HEK293 (cell line): ENCODE measurements around the gene IPO11.

Experiments used
- CTCF ChIA-PET: fragments of 350-600 bp; formaldehyde crosslinking; extraction: SDS; loops from one replicate; lab custom pipeline; 2021; ENCODE audit warnings: antibody characterized with exemption; lab: Yijun Ruan, JAX
- POLR2A ChIA-PET: fragments of 300-600 bp; formaldehyde crosslinking; extraction: SDS; loops from one replicate; lab custom pipeline; 2020; ENCODE audit warnings: antibody characterized with exemption, inconsistent platforms; lab: Yijun Ruan, JAX
- H3K27ac ChIP-seq: fragments of 200-500 bp; sonication (Bioruptor generic); 2 replicates; pipeline ENCODE4 v1.5.1; 2014; ENCODE audit warnings: low read depth, low read length, control low read depth, inconsistent platforms; ENCODE audit errors: extremely low read depth
- H3K36me3 ChIP-seq, 2 experiments: fragments of 200-500 bp in 1 of 2; sonication (Bioruptor generic) in 1 of 2; 1 replicate in 1 of 2; 2 replicates in 1 of 2; pipeline ENCODE4 v1.5.1; 2014 to 2017; ENCODE audit warnings: inconsistent platforms in 2 of 2, low read length in 2 of 2; ENCODE audit not compliant: control insufficient read depth in 2 of 2, insufficient read depth in 1 of 2
- H3K4me1 ChIP-seq: fragments of 200-500 bp; sonication (Bioruptor generic); 2 replicates; pipeline ENCODE4 v1.5.1; 2014; ENCODE audit warnings: mild to moderate bottlenecking, low read length, inconsistent platforms; ENCODE audit not compliant: control insufficient read depth, insufficient read depth
- H3K4me3 ChIP-seq: 2 replicates; pipeline ENCODE4 v1.5.1; 2011; ENCODE audit warnings: low read depth, mild to moderate bottlenecking, control low read depth, low read length, moderate library complexity
- H3K9me3 ChIP-seq: fragments of 200-500 bp; sonication (Bioruptor generic); 2 replicates; pipeline ENCODE4 v1.5.1; 2014; ENCODE audit warnings: low read depth, low read length, inconsistent platforms; ENCODE audit not compliant: control insufficient read depth, insufficient read depth
- BCL11B ChIP-seq: fragments of 450-650 bp; formaldehyde crosslinking; IDR thresholded peaks from 2 replicates; pipeline ENCODE4 v1.5.1; 2016; ENCODE audit warnings: low read depth, missing biosample characterization, missing genetic modification characterization
- GLIS1 ChIP-seq: fragments of 450-650 bp; formaldehyde crosslinking; IDR thresholded peaks from 2 replicates; pipeline ENCODE4 v1.5.1; 2016; ENCODE audit warnings: missing biosample characterization, missing genetic modification characterization
- KLF1 ChIP-seq: fragments of 450-650 bp; formaldehyde crosslinking; IDR thresholded peaks from 2 replicates; pipeline ENCODE4 v1.5.1; 2016; ENCODE audit warnings: missing biosample characterization, missing genetic modification characterization
- KLF8 ChIP-seq: fragments of 450-650 bp; formaldehyde crosslinking; IDR thresholded peaks from 2 replicates; pipeline ENCODE4 v1.5.1; 2016; ENCODE audit warnings: missing biosample characterization, missing genetic modification characterization
- SALL2 ChIP-seq: fragments of 450-650 bp; formaldehyde crosslinking; IDR thresholded peaks from 2 replicates; pipeline ENCODE4 v1.5.0; 2017; ENCODE audit warnings: missing biosample characterization, mild to moderate bottlenecking, missing genetic modification characterization, borderline replicate concordance
- SCRT2 ChIP-seq: fragments of 450-650 bp; formaldehyde crosslinking; IDR thresholded peaks from 2 replicates; pipeline ENCODE4 v1.5.1; 2016; ENCODE audit warnings: missing biosample characterization, missing genetic modification characterization
- TCF7L2 ChIP-seq: IDR thresholded peaks from 2 replicates; pipeline ENCODE4 v1.6.1; 2011; ENCODE audit warnings: low read depth, mild to moderate bottlenecking, inconsistent platforms, low read length, moderate library complexity, borderline replicate concordance
- ZEB2 ChIP-seq: fragments of 450-650 bp; formaldehyde crosslinking; IDR thresholded peaks from 2 replicates; pipeline ENCODE4 v1.5.1; 2016; ENCODE audit warnings: missing biosample characterization, missing genetic modification characterization
- ZFP37 ChIP-seq: fragments of 450-650 bp; formaldehyde crosslinking; IDR thresholded peaks from 2 replicates; pipeline ENCODE4 v1.5.1; 2016; ENCODE audit warnings: missing biosample characterization, missing genetic modification characterization
- ZFP41 ChIP-seq: fragments of 450-650 bp; formaldehyde crosslinking; IDR thresholded peaks from 2 replicates; pipeline ENCODE4 v1.5.1; 2016; ENCODE audit warnings: missing biosample characterization, missing genetic modification characterization, borderline replicate concordance
- ZNF140 ChIP-seq: fragments of 450-650 bp; formaldehyde crosslinking; IDR thresholded peaks from 2 replicates; pipeline ENCODE4 v1.5.1; 2016; ENCODE audit warnings: missing biosample characterization, missing genetic modification characterization
- ZNF184 ChIP-seq: fragments of 450-650 bp; IDR thresholded peaks from 2 replicates; pipeline ENCODE4 v1.5.1; 2018; ENCODE audit warnings: missing biosample characterization, mild to moderate bottlenecking, missing genetic modification characterization
- ZNF19 ChIP-seq: fragments of 450-650 bp; formaldehyde crosslinking; IDR thresholded peaks from 2 replicates; pipeline ENCODE4; 2016; ENCODE audit warnings: missing biosample characterization, missing genetic modification characterization, low read depth
- ZNF211 ChIP-seq: fragments of 450-650 bp; formaldehyde crosslinking; IDR thresholded peaks from 2 replicates; pipeline ENCODE4 v1.5.1; 2016; ENCODE audit warnings: low read depth, missing biosample characterization, missing genetic modification characterization
- ZNF248 ChIP-seq: fragments of 450-650 bp; formaldehyde crosslinking; IDR thresholded peaks from 2 replicates; pipeline ENCODE4 v1.5.1; 2017; ENCODE audit warnings: missing biosample characterization, missing genetic modification characterization
- ZNF274 ChIP-seq, 2 experiments: fragments of 200-500 bp in 1 of 2; fragments of 450-650 bp in 1 of 2; sonication (Bioruptor generic) in 1 of 2; formaldehyde crosslinking in 1 of 2; IDR thresholded peaks; 2 replicates each; pipeline versions ENCODE4 v1.5.1 to v1.6.1; 2014 to 2016; ENCODE audit warnings: borderline replicate concordance in 1 of 2, inconsistent platforms in 1 of 2, low read length in 1 of 2, missing biosample characterization in 1 of 2, missing genetic modification characterization in 1 of 2
- ZNF473 ChIP-seq: fragments of 450-650 bp; formaldehyde crosslinking; IDR thresholded peaks from 2 replicates; pipeline ENCODE4 v1.5.1; 2017; ENCODE audit warnings: missing biosample characterization, missing genetic modification characterization
- ZNF558 ChIP-seq: fragments of 450-650 bp; formaldehyde crosslinking; IDR thresholded peaks from 2 replicates; pipeline ENCODE4 v1.5.1; 2016; ENCODE audit warnings: missing biosample characterization, missing genetic modification characterization
- ZNF621 ChIP-seq: fragments of 450-650 bp; formaldehyde crosslinking; IDR thresholded peaks from 2 replicates; pipeline ENCODE4 v1.5.1; 2017; ENCODE audit warnings: missing biosample characterization, missing genetic modification characterization
- ZNF677 ChIP-seq: fragments of 450-650 bp; IDR thresholded peaks from 2 replicates; pipeline ENCODE4 v1.5.0; 2018; ENCODE audit warnings: missing biosample characterization, mild to moderate bottlenecking, missing genetic modification characterization, moderate library complexity
- ZSCAN16 ChIP-seq: fragments of 450-650 bp; formaldehyde crosslinking; IDR thresholded peaks from 2 replicates; pipeline ENCODE4 v1.5.1; 2016; ENCODE audit warnings: missing biosample characterization, missing genetic modification characterization
- TF ChIP-seq, protein P1 (sequence below): fragments of 450-650 bp; formaldehyde crosslinking; IDR thresholded peaks from 2 replicates; pipeline ENCODE4 v1.5.1; 2016; ENCODE audit warnings: missing biosample characterization, missing genetic modification characterization
- TF ChIP-seq, protein P2 (sequence below): fragments of 450-650 bp; formaldehyde crosslinking; IDR thresholded peaks from 2 replicates; pipeline ENCODE4 v1.5.1; 2016; ENCODE audit warnings: missing biosample characterization, missing genetic modification characterization
- TF ChIP-seq, protein P3 (sequence below): fragments of 450-650 bp; formaldehyde crosslinking; IDR thresholded peaks from 2 replicates; pipeline ENCODE4 v1.5.1; 2017; ENCODE audit warnings: missing biosample characterization, missing genetic modification characterization
- TF ChIP-seq, protein P4 (sequence below): fragments of 450-650 bp; formaldehyde crosslinking; IDR thresholded peaks from 2 replicates; pipeline ENCODE4 v1.5.1; 2017; ENCODE audit warnings: missing biosample characterization, mild to moderate bottlenecking, missing genetic modification characterization, moderate library complexity
- TF ChIP-seq, protein P5 (sequence below): fragments of 450-650 bp; formaldehyde crosslinking; IDR thresholded peaks from 2 replicates; pipeline ENCODE4 v1.5.1; 2016; ENCODE audit warnings: missing biosample characterization, missing genetic modification characterization
- TF ChIP-seq, protein P6 (sequence below): fragments of 450-650 bp; formaldehyde crosslinking; IDR thresholded peaks from 2 replicates; pipeline ENCODE4 v1.5.1; 2016; ENCODE audit warnings: missing biosample characterization, missing genetic modification characterization

Gene IPO11

GRCh38 chr5:62587737-62588136, 175.2 kb downstream of the IPO11 start (continued):
- TF ChIP-seq ZNF211 (tag by site-specific recombination) = no peak
- TF ChIP-seq ZFP37 (tag by site-specific recombination) = no peak
- no peak for TF ChIP-seq SALL2 (tag by site-specific recombination)
- TF ChIP-seq ZNF248 (tag by site-specific recombination) = no peak
- TF ChIP-seq ZNF140 (tag by site-specific recombination) = no peak
- TF ChIP-seq, protein P1, sequence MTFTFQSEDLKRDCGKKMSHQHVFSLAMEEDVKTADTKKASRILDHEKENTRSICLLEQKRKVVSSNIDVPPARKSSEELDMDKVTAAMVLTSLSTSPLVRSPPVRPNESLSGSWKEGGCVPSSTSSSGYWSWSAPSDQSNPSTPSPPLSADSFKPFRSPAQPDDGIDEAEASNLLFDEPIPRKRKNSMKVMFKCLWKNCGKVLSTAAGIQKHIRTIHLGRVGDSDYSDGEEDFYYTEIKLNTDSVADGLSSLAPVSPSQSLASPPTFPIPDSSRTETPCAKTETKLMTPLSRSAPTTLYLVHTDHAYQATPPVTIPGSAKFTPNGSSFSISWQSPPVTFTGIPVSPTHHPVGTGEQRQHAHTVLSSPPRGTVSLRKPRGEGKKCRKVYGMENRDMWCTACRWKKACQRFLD = no peak
- TF ChIP-seq ZNF677 (tag by site-specific recombination) = no peak
- no peak for TF ChIP-seq KLF8
- TF ChIP-seq ZSCAN16 = no peak
- TF ChIP-seq ZEB2 (tag by site-specific recombination) = no peak
- TF ChIP-seq, protein P2, sequence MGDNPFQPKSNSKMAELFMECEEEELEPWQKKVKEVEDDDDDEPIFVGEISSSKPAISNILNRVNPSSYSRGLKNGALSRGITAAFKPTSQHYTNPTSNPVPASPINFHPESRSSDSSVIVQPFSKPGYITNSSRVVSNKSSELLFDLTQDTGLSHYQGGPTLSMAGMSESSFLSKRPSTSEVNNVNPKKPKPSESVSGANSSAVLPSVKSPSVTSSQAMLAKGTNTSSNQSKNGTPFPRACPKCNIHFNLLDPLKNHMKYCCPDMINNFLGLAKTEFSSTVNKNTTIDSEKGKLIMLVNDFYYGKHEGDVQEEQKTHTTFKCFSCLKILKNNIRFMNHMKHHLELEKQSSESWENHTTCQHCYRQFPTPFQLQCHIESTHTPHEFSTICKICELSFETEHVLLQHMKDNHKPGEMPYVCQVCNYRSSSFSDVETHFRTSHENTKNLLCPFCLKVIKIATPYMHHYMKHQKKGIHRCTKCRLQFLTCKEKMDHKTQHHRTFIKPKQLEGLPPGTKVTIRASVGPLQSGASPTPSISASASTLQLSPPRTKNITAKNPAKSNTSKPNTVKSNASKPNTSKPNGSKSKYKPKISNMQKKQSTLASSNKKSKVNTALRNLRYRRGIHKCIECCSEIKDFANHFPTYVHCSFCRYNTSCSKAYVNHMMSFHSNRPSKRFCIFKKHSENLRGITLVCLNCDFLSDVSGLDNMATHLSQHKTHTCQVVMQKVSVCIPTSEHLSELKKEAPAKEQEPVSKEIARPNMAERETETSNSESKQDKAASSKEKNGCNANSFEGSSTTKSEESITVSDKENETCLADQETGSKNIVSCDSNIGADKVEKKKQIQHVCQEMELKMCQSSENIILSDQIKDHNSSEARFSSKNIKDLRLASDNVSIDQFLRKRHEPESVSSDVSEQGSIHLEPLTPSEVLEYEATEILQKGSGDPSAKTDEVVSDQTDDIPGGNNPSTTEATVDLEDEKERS = no peak
- no peak for TF ChIP-seq TCF7L2
- no peak for TF ChIP-seq ZNF184
- TF ChIP-seq SCRT2 (tag by site-specific recombination) = no peak

DNA sequence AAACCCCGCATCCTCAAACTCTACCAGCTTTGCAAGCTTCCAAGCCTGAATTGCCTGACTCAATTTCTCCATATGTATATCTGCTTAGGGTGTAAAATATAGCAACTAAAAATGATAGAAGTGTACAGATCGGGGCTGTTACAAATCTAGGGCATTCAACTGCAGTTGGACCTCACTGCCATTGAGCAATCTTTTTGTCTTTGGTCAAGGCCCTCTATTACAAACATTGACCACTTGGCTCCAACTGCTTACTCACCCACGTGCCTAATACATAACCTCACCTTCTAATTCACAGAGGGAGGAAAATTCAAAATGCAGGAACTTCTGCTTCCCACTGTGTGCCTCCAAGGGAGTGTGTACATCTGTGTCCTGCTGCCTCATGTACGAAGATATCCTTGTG, 176.1 kb downstream of the IPO11 start:
- CTCF ChIA-PET = no interaction called here
- no peaks in the 10 kb centered on the region for H3K9me3 ChIP-seq
- no peak overlapping the region for H3K27ac ChIP-seq
- H3K4me1 ChIP-seq = no peaks in the 10 kb centered on the region
- H3K36me3 ChIP-seq = peaks cover 12 to 19% of the 10 kb centered on the region in 2 experiments
- no peak overlapping the region for H3K4me3 ChIP-seq
- no peak for TF ChIP-seq ZNF274 (IDR thresholded peaks at IDR 0.05; ENCODE audit: low read length)
- TF ChIP-seq ZNF274 (tag by site-specific recombination; IDR thresholded peaks at IDR 0.05; ENCODE audit: borderline replicate concordance) = no peak
- TF ChIP-seq GLIS1 (tag by site-specific recombination) = no peak
- TF ChIP-seq BCL11B (tag by site-specific recombination) = no peak
- TF ChIP-seq ZNF473 (tag by site-specific recombination) = no peak
- TF ChIP-seq, protein P3, sequence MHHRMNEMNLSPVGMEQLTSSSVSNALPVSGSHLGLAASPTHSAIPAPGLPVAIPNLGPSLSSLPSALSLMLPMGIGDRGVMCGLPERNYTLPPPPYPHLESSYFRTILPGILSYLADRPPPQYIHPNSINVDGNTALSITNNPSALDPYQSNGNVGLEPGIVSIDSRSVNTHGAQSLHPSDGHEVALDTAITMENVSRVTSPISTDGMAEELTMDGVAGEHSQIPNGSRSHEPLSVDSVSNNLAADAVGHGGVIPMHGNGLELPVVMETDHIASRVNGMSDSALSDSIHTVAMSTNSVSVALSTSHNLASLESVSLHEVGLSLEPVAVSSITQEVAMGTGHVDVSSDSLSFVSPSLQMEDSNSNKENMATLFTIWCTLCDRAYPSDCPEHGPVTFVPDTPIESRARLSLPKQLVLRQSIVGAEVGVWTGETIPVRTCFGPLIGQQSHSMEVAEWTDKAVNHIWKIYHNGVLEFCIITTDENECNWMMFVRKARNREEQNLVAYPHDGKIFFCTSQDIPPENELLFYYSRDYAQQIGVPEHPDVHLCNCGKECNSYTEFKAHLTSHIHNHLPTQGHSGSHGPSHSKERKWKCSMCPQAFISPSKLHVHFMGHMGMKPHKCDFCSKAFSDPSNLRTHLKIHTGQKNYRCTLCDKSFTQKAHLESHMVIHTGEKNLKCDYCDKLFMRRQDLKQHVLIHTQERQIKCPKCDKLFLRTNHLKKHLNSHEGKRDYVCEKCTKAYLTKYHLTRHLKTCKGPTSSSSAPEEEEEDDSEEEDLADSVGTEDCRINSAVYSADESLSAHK = no peak
- TF ChIP-seq ZNF19 (tag by site-specific recombination) = no peak
- TF ChIP-seq, protein P4, sequence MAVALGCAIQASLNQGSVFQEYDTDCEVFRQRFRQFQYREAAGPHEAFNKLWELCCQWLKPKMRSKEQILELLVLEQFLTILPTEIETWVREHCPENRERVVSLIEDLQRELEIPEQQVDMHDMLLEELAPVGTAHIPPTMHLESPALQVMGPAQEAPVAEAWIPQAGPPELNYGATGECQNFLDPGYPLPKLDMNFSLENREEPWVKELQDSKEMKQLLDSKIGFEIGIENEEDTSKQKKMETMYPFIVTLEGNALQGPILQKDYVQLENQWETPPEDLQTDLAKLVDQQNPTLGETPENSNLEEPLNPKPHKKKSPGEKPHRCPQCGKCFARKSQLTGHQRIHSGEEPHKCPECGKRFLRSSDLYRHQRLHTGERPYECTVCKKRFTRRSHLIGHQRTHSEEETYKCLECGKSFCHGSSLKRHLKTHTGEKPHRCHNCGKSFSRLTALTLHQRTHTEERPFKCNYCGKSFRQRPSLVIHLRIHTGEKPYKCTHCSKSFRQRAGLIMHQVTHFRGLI (tag by site-specific recombination) = no peak
- TF ChIP-seq, protein P5, sequence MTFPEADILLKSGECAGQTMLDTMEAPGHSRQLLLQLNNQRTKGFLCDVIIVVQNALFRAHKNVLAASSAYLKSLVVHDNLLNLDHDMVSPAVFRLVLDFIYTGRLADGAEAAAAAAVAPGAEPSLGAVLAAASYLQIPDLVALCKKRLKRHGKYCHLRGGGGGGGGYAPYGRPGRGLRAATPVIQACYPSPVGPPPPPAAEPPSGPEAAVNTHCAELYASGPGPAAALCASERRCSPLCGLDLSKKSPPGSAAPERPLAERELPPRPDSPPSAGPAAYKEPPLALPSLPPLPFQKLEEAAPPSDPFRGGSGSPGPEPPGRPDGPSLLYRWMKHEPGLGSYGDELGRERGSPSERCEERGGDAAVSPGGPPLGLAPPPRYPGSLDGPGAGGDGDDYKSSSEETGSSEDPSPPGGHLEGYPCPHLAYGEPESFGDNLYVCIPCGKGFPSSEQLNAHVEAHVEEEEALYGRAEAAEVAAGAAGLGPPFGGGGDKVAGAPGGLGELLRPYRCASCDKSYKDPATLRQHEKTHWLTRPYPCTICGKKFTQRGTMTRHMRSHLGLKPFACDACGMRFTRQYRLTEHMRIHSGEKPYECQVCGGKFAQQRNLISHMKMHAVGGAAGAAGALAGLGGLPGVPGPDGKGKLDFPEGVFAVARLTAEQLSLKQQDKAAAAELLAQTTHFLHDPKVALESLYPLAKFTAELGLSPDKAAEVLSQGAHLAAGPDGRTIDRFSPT (tag by site-specific recombination) = no peak
- no peak for TF ChIP-seq ZNF621 (tag by site-specific recombination)
- TF ChIP-seq ZNF558 (tag by site-specific recombination) = no peak
- TF ChIP-seq, protein P6, sequence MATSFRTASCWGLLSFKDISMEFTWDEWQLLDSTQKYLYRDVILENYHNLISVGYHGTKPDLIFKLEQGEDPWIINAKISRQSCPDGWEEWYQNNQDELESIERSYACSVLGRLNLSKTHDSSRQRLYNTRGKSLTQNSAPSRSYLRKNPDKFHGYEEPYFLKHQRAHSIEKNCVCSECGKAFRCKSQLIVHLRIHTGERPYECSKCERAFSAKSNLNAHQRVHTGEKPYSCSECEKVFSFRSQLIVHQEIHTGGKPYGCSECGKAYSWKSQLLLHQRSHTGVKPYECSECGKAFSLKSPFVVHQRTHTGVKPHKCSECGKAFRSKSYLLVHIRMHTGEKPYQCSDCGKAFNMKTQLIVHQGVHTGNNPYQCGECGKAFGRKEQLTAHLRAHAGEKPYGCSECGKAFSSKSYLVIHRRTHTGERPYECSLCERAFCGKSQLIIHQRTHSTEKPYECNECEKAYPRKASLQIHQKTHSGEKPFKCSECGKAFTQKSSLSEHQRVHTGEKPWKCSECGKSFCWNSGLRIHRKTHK (tag by site-specific recombination) = no peak
- no peak for TF ChIP-seq KLF1 (tag by site-specific recombination)
- no peak for TF ChIP-seq ZFP41
- POLR2A ChIA-PET = no interaction called here
